ENCODE measurements around the gene FAM131C. TPM values are rescaled to one million over a fixed set of nuclear protein-coding genes. Genes with fewer than 3 reads are reported as not detected.

FAM131C gene
- total and polyA plus RNA-seq, 10 of the 15 experiments (the other 5 are each of a cell fraction or from before 2014, with no cell fraction given): 0.03 TPM; not detected in 9

GRCh38 chr1:16117369-16117768, 43.9 kb upstream of the FAM131C start:
- Histone ChIP-seq H2AFZ (ENCODE audit: control insufficient read depth, low read depth, low read length) (no peak overlapping the region), H3K4me2 (ENCODE audit: control insufficient read depth, insufficient read depth) (no peak overlapping the region), H3K27ac (ENCODE audit: control insufficient read depth, insufficient read depth) (no peak overlapping the region), H3K79me2 (ENCODE audit: control insufficient read depth, insufficient read depth, low read length) (no peaks in the 10 kb centered on the region), H3K27me3 (replicated peaks in 1 of 2; ENCODE audit: control insufficient read depth in 2 of 2, insufficient read depth in 2 of 2, low read length in 1 of 2) (no peaks in the 10 kb centered on the region; a peak in 2 of 4 replicates), H3K4me1 (ENCODE audit: control insufficient read depth, insufficient read depth, low read length) (no peaks in the 10 kb centered on the region), H3K36me3 (ENCODE audit: control insufficient read depth in 2 of 2, insufficient read depth in 2 of 2, low read length in 1 of 2) (no peaks in the 10 kb centered on the region), H3K4me3 (no peak overlapping the region), H4K20me1 (ENCODE audit: control insufficient read depth, insufficient read depth) (no peaks in the 10 kb centered on the region), H3K9ac (ENCODE audit: control insufficient read depth, insufficient read depth, low read length) (no peak overlapping the region), H3K9me3 (replicated peaks; ENCODE audit: control insufficient read depth, insufficient read depth, low read length) (no peaks in the 10 kb centered on the region)
- ChIA-PET RAD21 (ENCODE audit: unreplicated experiment) (interaction anchor here (1.3 kb wide), 1 partner anchor 33 kb away, joined by 4 read pairs; no protein-coding TSS in a partner anchor), SMC1A (ENCODE audit: uncharacterized antibody, unreplicated experiment) (interaction anchor here (0.7 to 1.3 kb wide), 3 partner anchors 37 to 69 kb away, joined by 3 to 5 read pairs (median 3); no protein-coding TSS in a partner anchor), CTCF (interaction anchor here (0.5 to 1.1 kb wide), 3 partner anchors 38 to 71 kb away, joined by 3 read pairs; no protein-coding TSS in a partner anchor), POLR2A (no interaction called here)
- no peak for ATAC-seq
- intact Hi-C loops (cut with micrococcal nuclease; ENCODE audit: unreplicated experiment) (no loop called here), in situ Hi-C loops (cut with MboI) (no loop called here)
- no peak for FAIRE-seq
- no peak for DNase-seq (ENCODE audit: low read depth, low spot score)
- TF ChIP-seq RAD21 (IDR thresholded peaks at IDR 0.05; ENCODE audit: insufficient read depth, low read depth, low read length): no peak
- no peak for TF ChIP-seq TCF3 (IDR thresholded peaks at IDR 0.05; ENCODE audit: borderline replicate concordance, insufficient read depth, low read depth, low read length)
- TF ChIP-seq SIX5 (IDR thresholded peaks at IDR 0.05; ENCODE audit: low read depth, low read length, severe bottlenecking): no peak
- TF ChIP-seq BACH1 (IDR thresholded peaks at IDR 0.05; ENCODE audit: borderline replicate concordance): no peak
- no peak for TF ChIP-seq PML (IDR thresholded peaks at IDR 0.05; ENCODE audit: low read length)
- no peak for TF ChIP-seq ATF7 (IDR thresholded peaks at IDR 0.05; ENCODE audit: low read depth)
- no peak for TF ChIP-seq IRF3 (IDR thresholded peaks at IDR 0.05)
- no peak for TF ChIP-seq MEF2B (IDR thresholded peaks at IDR 0.05; ENCODE audit: partially characterized antibody, poor library complexity, severe bottlenecking)
- TF ChIP-seq ZNF592 (IDR thresholded peaks at IDR 0.05): no peak
- TF ChIP-seq ZNF384 (IDR thresholded peaks at IDR 0.05; ENCODE audit: borderline replicate concordance, low read depth, low read length): no peak
- no peak for TF ChIP-seq TAF1 (IDR thresholded peaks at IDR 0.05; ENCODE audit: borderline replicate concordance, low read depth, low read length)
- no peak for TF ChIP-seq GATAD2B (conservative IDR thresholded peaks at IDR 0.05; ENCODE audit: low read depth)
- no peak for TF ChIP-seq MAX (IDR thresholded peaks at IDR 0.05; ENCODE audit: low read depth, low read length)
- WGBS (ENCODE audit: insufficient coverage, insufficient replicate concordance, low lambda C conversion rate, missing lambda C conversion rate): 41% methylated on average over 6 of the region's 6 CpGs
- BruUV-seq (replicated peaks): no TSS peak

Measured in GM12878 (cell line).